Tibial nerve (tissue), 3 donors: ENCODE measurements around the gene WASHC4.

Experiments used
- POLR2A ChIP-seq, 2 donors: fragments of 450-650 bp; IDR thresholded peaks; one replicate each; pipeline ENCODE4 v1.6.1; 2017; ENCODE audit warnings: antibody characterized with exemption in 2 of 2, mild to moderate bottlenecking in 2 of 2, moderate library complexity in 2 of 2
- TF ChIP-seq, protein P1 (sequence below), 5 experiments: fragments of 200-600 bp in 3 of 5; fragments of 450-650 bp in 2 of 5; sonication (generic) in 3 of 5; IDR thresholded peaks; one replicate each; pipeline ENCODE4 v1.5.1; 2016 to 2019; ENCODE audit warnings: antibody characterized with exemption in 5 of 5, mild to moderate bottlenecking in 3 of 5, moderate library complexity in 2 of 5

DNA sequence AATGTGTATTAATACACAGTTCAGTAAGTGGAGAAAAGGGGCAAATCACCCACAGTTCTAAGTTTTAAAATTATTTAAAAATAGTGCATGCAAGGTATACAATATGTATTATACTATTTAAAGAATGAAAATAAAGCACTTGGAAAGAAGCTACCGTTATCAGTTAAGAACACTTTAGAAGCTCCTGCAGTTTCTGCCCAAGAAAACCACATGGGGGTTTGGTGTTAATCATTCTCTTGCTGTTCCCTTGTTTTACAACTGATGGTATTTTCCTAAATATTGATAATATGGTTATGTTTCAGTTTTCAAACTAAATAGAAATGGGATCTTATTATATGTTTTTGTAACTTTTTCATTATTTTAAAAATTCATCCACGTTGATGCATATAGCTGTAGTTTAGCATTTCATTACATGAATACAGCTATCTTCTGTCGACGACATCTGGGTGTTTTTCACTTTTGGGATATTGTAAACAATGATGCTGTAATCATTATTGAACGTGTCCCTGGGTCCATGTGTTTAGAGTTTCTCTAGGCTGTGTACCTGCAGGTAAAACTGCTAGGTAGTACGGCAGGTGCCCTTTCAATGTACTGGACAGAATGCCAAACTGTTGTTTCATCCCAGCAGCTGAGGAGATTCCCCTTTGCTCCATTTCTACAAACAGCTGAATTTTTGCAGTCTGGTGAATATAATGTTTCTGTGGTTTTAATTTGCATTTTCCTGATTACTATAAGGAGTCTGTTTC lies 64.3 kb downstream of the WASHC4 start:
- no peak for TF ChIP-seq POLR2A (IDR thresholded peaks at IDR 0.05)
- TF ChIP-seq, protein P1, sequence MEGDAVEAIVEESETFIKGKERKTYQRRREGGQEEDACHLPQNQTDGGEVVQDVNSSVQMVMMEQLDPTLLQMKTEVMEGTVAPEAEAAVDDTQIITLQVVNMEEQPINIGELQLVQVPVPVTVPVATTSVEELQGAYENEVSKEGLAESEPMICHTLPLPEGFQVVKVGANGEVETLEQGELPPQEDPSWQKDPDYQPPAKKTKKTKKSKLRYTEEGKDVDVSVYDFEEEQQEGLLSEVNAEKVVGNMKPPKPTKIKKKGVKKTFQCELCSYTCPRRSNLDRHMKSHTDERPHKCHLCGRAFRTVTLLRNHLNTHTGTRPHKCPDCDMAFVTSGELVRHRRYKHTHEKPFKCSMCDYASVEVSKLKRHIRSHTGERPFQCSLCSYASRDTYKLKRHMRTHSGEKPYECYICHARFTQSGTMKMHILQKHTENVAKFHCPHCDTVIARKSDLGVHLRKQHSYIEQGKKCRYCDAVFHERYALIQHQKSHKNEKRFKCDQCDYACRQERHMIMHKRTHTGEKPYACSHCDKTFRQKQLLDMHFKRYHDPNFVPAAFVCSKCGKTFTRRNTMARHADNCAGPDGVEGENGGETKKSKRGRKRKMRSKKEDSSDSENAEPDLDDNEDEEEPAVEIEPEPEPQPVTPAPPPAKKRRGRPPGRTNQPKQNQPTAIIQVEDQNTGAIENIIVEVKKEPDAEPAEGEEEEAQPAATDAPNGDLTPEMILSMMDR (IDR thresholded peaks at IDR 0.05), result no peak
